ENCODE results near the gene GPC6. TPM values are rescaled to one million over a fixed set of nuclear protein-coding genes. Genes with fewer than 3 reads are reported as not detected.

GPC6 gene
- total RNA-seq, 4 donors from 2014 or later: 2.7 to 5.7 (median 4.4) TPM

DNA sequence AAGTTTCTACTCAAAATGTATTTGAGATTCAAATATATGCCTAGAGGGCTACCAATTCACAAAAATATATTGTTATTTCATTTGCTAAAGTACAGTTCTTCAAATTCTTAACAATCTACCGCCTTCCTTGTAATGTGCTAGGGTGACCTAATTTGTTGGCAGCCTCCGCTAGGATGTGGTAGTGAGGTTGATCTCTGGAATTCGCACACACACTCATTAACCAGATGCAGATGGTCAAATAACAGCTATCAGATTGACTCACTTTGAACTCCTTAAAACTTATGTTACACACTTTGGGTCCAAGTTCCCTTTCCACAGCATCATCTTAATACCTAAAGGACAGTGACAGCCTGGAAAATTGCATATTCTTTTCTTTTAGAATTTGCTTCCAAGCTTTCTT, 885.6 kb downstream of the GPC6 start:
- DNase-seq (ENCODE audit: low spot score in 2 of 2): no peak
- TF ChIP-seq EP300 (IDR thresholded peaks at IDR 0.05) (no peak), POLR2AphosphoS5 (IDR thresholded peaks at IDR 0.05) (no peak)
- Histone ChIP-seq H3K4me3 (no peak overlapping the region), H3K27me3 (no peaks in the 10 kb centered on the region), H3K9me3 (no peaks in the 10 kb centered on the region), H3K36me3 (no peaks in the 10 kb centered on the region), H3K27ac (no peak overlapping the region), H3K4me1 (no peaks in the 10 kb centered on the region)
- WGBS: 44% methylated on average over 3 of the region's 3 CpGs

- TF ChIP-seq EP300 (IDR thresholded peaks at IDR 0.05): no peak
- no peak for TF ChIP-seq POLR2AphosphoS5 (IDR thresholded peaks at IDR 0.05)
- TF ChIP-seq POLR2A (IDR thresholded peaks at IDR 0.05): no peak
- no peak for TF ChIP-seq CTCF (IDR thresholded peaks at IDR 0.05)
- no peak for DNase-seq (ENCODE audit: low spot score in 2 of 2)
- Histone ChIP-seq H3K9me3 (no peaks in the 10 kb centered on the region), H3K27ac (no peak overlapping the region), H3K27me3 (no peaks in the 10 kb centered on the region), H3K4me3 (no peak overlapping the region), H3K4me1 (no peaks in the 10 kb centered on the region), H3K36me3 (no peaks in the 10 kb centered on the region)
- WGBS: 58% methylated on average over 2 of the region's 2 CpGs
Measured at GRCh38 chr13:94112731-94113130, 886.1 kb downstream of the GPC6 start.

DNA sequence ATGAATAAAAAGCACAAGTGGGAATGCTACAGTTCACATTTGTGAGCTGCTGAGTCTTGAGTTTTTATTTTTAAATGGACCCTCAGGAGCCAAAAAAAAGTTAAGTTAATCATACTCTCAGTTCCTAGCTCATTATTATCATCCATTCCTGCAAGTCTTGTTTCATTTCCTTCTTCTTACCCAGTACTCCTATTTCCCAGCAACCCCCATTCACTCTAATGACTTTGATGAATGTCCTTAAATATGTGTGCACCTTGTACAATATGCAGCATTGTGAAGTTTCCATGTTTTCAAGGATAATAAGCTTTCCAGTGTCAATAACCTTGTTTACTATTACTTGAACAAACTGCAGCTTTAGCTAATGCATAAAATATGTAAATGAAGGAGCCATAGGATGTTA, 886.6 kb downstream of the GPC6 start:
- H3K36me3 ChIP-seq: no peaks in the 10 kb centered on the region
- no peak for DNase-seq (ENCODE audit: low spot score in 2 of 2)
- no peaks in the 10 kb centered on the region for H3K27me3 ChIP-seq
- no peak overlapping the region for H3K27ac ChIP-seq
- no peaks in the 10 kb centered on the region for H3K9me3 ChIP-seq
- TF ChIP-seq POLR2A (IDR thresholded peaks at IDR 0.05) (no peak), POLR2AphosphoS5 (IDR thresholded peaks at IDR 0.05) (no peak), EP300 (IDR thresholded peaks at IDR 0.05) (no peak), CTCF (IDR thresholded peaks at IDR 0.05) (no peak)
- no peaks in the 10 kb centered on the region for H3K4me1 ChIP-seq
- H3K4me3 ChIP-seq: no peak overlapping the region

DNA sequence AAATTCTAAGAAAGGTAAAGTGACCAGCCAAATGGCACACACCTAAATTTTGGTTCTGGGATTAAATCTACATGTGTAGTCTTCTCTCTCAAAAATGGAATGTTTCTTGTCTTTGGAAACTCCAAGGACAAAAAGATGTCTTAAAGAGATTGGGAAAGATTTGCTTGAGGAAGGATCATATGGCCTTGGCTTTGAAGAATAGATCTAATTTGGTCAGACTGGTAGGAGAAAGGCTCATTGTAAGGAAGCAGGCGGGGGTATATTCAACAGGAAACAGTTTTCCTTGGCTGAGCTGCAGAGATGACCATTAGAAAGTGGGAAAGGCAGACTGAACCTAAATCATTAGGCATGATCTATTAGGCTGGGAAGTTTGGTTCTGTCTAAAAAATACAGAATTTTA, 887.6 kb downstream of the GPC6 start:
- H3K27ac ChIP-seq: no peak overlapping the region
- DNase-seq (ENCODE audit: low spot score in 2 of 2): no peak
- H3K9me3 ChIP-seq: no peaks in the 10 kb centered on the region
- H3K36me3 ChIP-seq: no peaks in the 10 kb centered on the region
- WGBS: 83% methylated on average over 1 of the region's 1 CpG
- H3K4me3 ChIP-seq: no peak overlapping the region
- no peaks in the 10 kb centered on the region for H3K4me1 ChIP-seq
- TF ChIP-seq CTCF (IDR thresholded peaks at IDR 0.05) (no peak), EP300 (IDR thresholded peaks at IDR 0.05) (no peak), POLR2AphosphoS5 (IDR thresholded peaks at IDR 0.05) (no peak), POLR2A (IDR thresholded peaks at IDR 0.05) (no peak)
- H3K27me3 ChIP-seq: no peaks in the 10 kb centered on the region

DNA sequence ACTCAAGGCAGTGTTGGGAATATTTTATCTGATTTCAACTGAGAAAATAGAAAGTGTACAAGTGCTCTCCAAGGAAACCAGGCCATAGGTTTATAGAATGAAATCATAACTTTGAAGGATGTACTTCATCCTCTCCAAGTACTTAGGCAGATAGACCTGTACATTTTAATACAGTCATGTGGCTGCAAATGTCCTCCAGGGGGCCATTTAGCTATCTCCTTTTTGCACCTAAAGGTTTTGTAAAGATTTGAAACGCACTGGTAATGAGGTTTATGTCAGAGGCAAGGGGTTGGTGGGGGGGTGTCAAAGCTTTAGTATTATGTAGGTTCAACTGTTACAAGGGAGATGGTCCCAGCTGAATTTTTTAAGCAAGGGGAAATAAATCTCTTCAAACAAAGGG, 888.4 kb downstream of the GPC6 start:
- H3K4me1 ChIP-seq: no peaks in the 10 kb centered on the region
- no peak overlapping the region for H3K27ac ChIP-seq
- DNase-seq (ENCODE audit: low spot score in 2 of 2): no peak
- TF ChIP-seq CTCF (IDR thresholded peaks at IDR 0.05) (no peak), EP300 (IDR thresholded peaks at IDR 0.05) (no peak), POLR2AphosphoS5 (IDR thresholded peaks at IDR 0.05) (no peak), POLR2A (IDR thresholded peaks at IDR 0.05) (no peak)
- H3K27me3 ChIP-seq: no peaks in the 10 kb centered on the region
- H3K4me3 ChIP-seq: no peak overlapping the region
- WGBS: 85% methylated on average over 1 of the region's 1 CpG
- no peaks in the 10 kb centered on the region for H3K9me3 ChIP-seq
- no peaks in the 10 kb centered on the region for H3K36me3 ChIP-seq

- no peak for DNase-seq (ENCODE audit: low spot score in 2 of 2)
- WGBS: 76% methylated on average over 7 of the region's 7 CpGs
- TF ChIP-seq POLR2AphosphoS5 (IDR thresholded peaks at IDR 0.05) (no peak), CTCF (IDR thresholded peaks at IDR 0.05) (no peak), POLR2A (IDR thresholded peaks at IDR 0.05) (no peak), EP300 (IDR thresholded peaks at IDR 0.05) (no peak)
- H3K27me3 ChIP-seq: no peaks in the 10 kb centered on the region
- no peaks in the 10 kb centered on the region for H3K36me3 ChIP-seq
- H3K4me1 ChIP-seq: no peaks in the 10 kb centered on the region
- H3K27ac ChIP-seq: no peak overlapping the region
- no peaks in the 10 kb centered on the region for H3K9me3 ChIP-seq
- H3K4me3 ChIP-seq: no peak overlapping the region
Measured at GRCh38 chr13:94119360-94119936, 892.8 kb downstream of the GPC6 start.

Measured in suprapubic skin (tissue), 4 donors.